Ovary (tissue), 9 donors: ENCODE results near the gene RAP2B. TPM values are rescaled to one million over a fixed set of nuclear protein-coding genes. Genes with fewer than 3 reads are reported as not detected.

Source experiments
- DNase-seq, 5 donors: peaks; one replicate each; pipeline ENCODE4 v3.0.0-alpha.2; 2019 to 2020
- H3K27ac ChIP-seq, 2 donors: fragments of 200-600 bp; one replicate each; pipeline versions ENCODE4 v1.5.1 to v1.8.0; 2019 to 2022
- H3K27me3 ChIP-seq: fragments of 200-600 bp; one replicate; pipeline ENCODE4 v1.8.0; 2022
- H3K36me3 ChIP-seq: fragments of 200-600 bp; sonication (generic); one replicate; pipeline ENCODE4 v1.5.1; 2019
- H3K4me1 ChIP-seq: one replicate; pipeline ENCODE4 v1.8.1; 2013; ENCODE audit warnings: mild to moderate bottlenecking, moderate library complexity; ENCODE audit not compliant: insufficient read depth
- H3K4me3 ChIP-seq: fragments of 200-600 bp; sonication (generic); one replicate; pipeline ENCODE4 v1.5.1; 2017
- H3K9me3 ChIP-seq, 2 donors: fragments of 200-600 bp in 1 of 2; sonication (generic) in 1 of 2; one replicate each; pipeline versions ENCODE4 v1.5.1 to v1.8.1; 2013 to 2019; ENCODE audit warnings: mild to moderate bottlenecking in 1 of 2, moderate library complexity in 1 of 2
- EP300 ChIP-seq: sonication (generic); formaldehyde crosslinking; IDR thresholded peaks from one replicate; pipeline ENCODE4 v1.6.1; 2017; ENCODE audit warnings: antibody characterized with exemption
- POLR2A ChIP-seq: fragments of 450-650 bp; IDR thresholded peaks from one replicate; pipeline ENCODE4 v1.6.1; 2017; ENCODE audit warnings: antibody characterized with exemption, mild to moderate bottlenecking, moderate library complexity
- WGBS, 3 donors: extraction: QIAGEN DNeasy Blood & Tissue Kit in 1 of 3; methylation state at CpG; one replicate each; pipeline versions ENCODE4 v1.1.5 to v1.1.7; 2013 to 2017; 5-methylcytosine and 5-hydroxymethylcytosine counted together
- intact Hi-C, 4 donors: fragments of 100-400 bp; cut with DNase I; formaldehyde crosslinking; loops; one replicate each; pipeline versions ENCODE4 v1.11.0 to v1.15.1; 2022 to 2023
- polyA plus RNA-seq, 2 donors: library from polyadenylated mRNA; stranded (reverse); fragments of 200-250 nt in 1 of 2; fragments of 350-450 nt in 1 of 2; fragmentation: Illumina TruSeq in 1 of 2; extraction: RNeasy Lipid Tissue Mini Kit (QIAGEN cat#74804) in 1 of 2; gene quantifications; one replicate each; pipeline ENCODE4 v1.2.3, GENCODE V29; 2013 to 2014
- total RNA-seq, 7 donors: library from RNA; depleted of rRNA in 2 of 7; stranded (reverse); fragments of >200 nt in 2 of 7; fragmentation: NEBNext Ultra II Directional in 3 of 7; extraction: Animal tissue kit (Norgen Biotek cat#: 25700) in 3 of 7; gene quantifications; one replicate each; pipeline versions ENCODE4 v1.1.0 to v1.2.4, GENCODE V29; 2016 to 2023
- TF ChIP-seq, protein P1 (sequence below), 3 donors: fragments of 450-650 bp in 2 of 3; fragments of 200-600 bp in 1 of 3; IDR thresholded peaks; one replicate each; pipeline versions ENCODE4 v1.5.1 to v1.8.0; 2016 to 2022; ENCODE audit warnings: antibody characterized with exemption in 3 of 3, mild to moderate bottlenecking in 1 of 3
- donor health status: DM: no; HTN: no; CAD: no; lungs with moderate emphysema.
- donor health status: DM: no; HTN: no; CAD: no.
- donor health status: Bipolar disorder and iron deficiency.
- donor health status: DM: yes; HTN: yes; CAD: no.
- donor health status: DM: no; HTN: no; CAD: no.
- donor health status: DM: yes; HTN: yes; CAD: no.

RAP2B gene
- total and polyA plus RNA-seq, 9 donors, result 5.5 to 14.1 (median 9.5) TPM

GRCh38 chr3:153165261-153165681, 3.2 kb downstream of the RAP2B start:
- Histone ChIP-seq H3K4me1 (no peaks in the 10 kb centered on the region), H3K27ac (no peak overlapping the region), H3K9me3 (no peaks in the 10 kb centered on the region), H3K4me3 (no peak overlapping the region), H3K27me3 (no peaks in the 10 kb centered on the region), H3K36me3 (no peaks in the 10 kb centered on the region)
- TF ChIP-seq EP300, result no peak
- no peak for DNase-seq
- intact Hi-C loops, result loop anchor here in 1 of 4 donors (10.0 kb wide), 1 partner anchor 130 kb away; no protein-coding TSS in a partner anchor

DNA sequence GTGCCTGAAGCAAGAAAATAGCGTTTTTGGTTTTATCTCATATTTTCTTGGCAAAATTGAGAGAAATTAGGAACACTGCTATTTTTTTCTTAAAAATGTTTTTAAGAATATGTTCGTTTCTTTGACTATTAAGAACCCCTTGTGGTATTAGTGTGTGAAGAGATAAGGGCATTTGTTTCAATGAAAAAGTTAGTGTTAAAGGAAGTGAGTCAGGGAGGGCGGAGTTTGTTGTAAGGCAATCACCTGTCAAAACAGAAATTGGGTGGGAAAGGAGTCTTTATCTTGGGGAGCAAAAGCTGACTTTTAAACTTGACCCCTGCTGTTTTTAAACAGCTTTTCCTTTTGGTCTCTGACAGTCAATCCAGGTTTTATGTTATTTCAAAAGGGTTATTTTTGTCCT, 4.2 kb downstream of the RAP2B start:
- Histone ChIP-seq H3K4me3 (no peak overlapping the region), H3K27ac (no peak overlapping the region), H3K9me3 (no peaks in the 10 kb centered on the region), H3K36me3 (no peaks in the 10 kb centered on the region), H3K4me1 (no peaks in the 10 kb centered on the region), H3K27me3 (no peaks in the 10 kb centered on the region)
- TF ChIP-seq EP300, result no peak
- TF ChIP-seq POLR2A, result no peak
- TF ChIP-seq, protein P1, sequence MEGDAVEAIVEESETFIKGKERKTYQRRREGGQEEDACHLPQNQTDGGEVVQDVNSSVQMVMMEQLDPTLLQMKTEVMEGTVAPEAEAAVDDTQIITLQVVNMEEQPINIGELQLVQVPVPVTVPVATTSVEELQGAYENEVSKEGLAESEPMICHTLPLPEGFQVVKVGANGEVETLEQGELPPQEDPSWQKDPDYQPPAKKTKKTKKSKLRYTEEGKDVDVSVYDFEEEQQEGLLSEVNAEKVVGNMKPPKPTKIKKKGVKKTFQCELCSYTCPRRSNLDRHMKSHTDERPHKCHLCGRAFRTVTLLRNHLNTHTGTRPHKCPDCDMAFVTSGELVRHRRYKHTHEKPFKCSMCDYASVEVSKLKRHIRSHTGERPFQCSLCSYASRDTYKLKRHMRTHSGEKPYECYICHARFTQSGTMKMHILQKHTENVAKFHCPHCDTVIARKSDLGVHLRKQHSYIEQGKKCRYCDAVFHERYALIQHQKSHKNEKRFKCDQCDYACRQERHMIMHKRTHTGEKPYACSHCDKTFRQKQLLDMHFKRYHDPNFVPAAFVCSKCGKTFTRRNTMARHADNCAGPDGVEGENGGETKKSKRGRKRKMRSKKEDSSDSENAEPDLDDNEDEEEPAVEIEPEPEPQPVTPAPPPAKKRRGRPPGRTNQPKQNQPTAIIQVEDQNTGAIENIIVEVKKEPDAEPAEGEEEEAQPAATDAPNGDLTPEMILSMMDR (IDR thresholded peaks at IDR 0.05), result no peak
- DNase-seq, result no peak
- 35 to 40% (median 38%) methylated on average over 3 of the region's 3 CpGs for WGBS, 3 donors
- intact Hi-C loops, result loop anchor here in 1 of 4 donors (10.0 kb wide), 1 partner anchor 129 kb away; no protein-coding TSS in a partner anchor

GRCh38 chr3:153166796-153167195, 4.8 kb downstream of the RAP2B start:
- Histone ChIP-seq H3K4me3 (no peak overlapping the region), H3K36me3 (no peaks in the 10 kb centered on the region), H3K27me3 (no peaks in the 10 kb centered on the region), H3K4me1 (no peaks in the 10 kb centered on the region), H3K9me3 (no peaks in the 10 kb centered on the region), H3K27ac (no peak overlapping the region)
- DNase-seq, result no peak
- intact Hi-C loops, result loop anchor here in 1 of 4 donors (10.0 kb wide), 1 partner anchor 128 kb away; no protein-coding TSS in a partner anchor
- 88 to 92% (median 90%) methylated on average over 2 of the region's 2 CpGs for WGBS, 3 donors
- TF ChIP-seq POLR2A (no peak), EP300 (no peak)
- TF ChIP-seq, protein P1 (IDR thresholded peaks at IDR 0.05), result no peak

GRCh38 chr3:153169793-153170383, 7.9 kb downstream of the RAP2B start:
- Histone ChIP-seq H3K9me3 (no peaks in the 10 kb centered on the region), H3K27ac (no peak overlapping the region), H3K4me1 (no peaks in the 10 kb centered on the region), H3K27me3 (no peaks in the 10 kb centered on the region), H3K36me3 (no peaks in the 10 kb centered on the region), H3K4me3 (no peak overlapping the region)
- WGBS, 3 donors, result 60 to 81% (median 68%) methylated on average over 2 of the region's 2 CpGs
- TF ChIP-seq EP300 (no peak), POLR2A (no peak)
- TF ChIP-seq, protein P1 (IDR thresholded peaks at IDR 0.05), result no peak
- DNase-seq, result no peak
- intact Hi-C loops, result loop anchor here in 1 of 4 donors (10.0 kb wide), 1 partner anchor 125 kb away; no protein-coding TSS in a partner anchor

DNA sequence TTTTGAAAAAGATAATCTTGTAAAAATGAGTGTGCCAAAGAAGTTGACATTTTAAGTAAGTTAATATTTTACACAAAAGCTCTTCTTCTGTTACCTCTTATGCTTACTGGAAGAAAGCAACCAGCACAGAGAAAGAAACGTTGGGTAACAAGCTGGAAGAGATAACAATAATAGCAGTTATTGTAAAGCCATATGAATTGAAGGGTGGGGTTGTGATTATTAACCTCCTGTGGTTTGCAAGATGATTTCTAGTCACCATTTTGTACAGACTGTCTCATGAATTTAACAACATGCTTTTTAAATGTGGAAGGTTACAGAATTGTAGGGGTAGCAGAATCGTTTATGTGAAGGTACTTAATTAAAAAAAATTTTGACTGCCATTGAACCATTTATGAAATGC, 9.2 kb downstream of the RAP2B start:
- Histone ChIP-seq H3K27ac (no peak overlapping the region), H3K9me3 (no peaks in the 10 kb centered on the region), H3K4me1 (no peaks in the 10 kb centered on the region), H3K36me3 (no peaks in the 10 kb centered on the region), H3K4me3 (no peak overlapping the region), H3K27me3 (no peaks in the 10 kb centered on the region)
- no peak for DNase-seq
- WGBS, 3 donors, result 44 to 63% (median 48%) methylated on average over 2 of the region's 2 CpGs
- intact Hi-C loops, result no loop called here
- TF ChIP-seq EP300, result no peak
- TF ChIP-seq POLR2A, result no peak
- TF ChIP-seq, protein P1 (IDR thresholded peaks at IDR 0.05), result no peak
